NCI-H187 (cell line): Measurements from ENCODE around the gene FAM72D.
"Not testable (repeated sequence)": the region's sequence is repeated elsewhere in the genome, so short reads cannot be mapped to it uniquely, and the experiment has no call there.

ENCODE experiments used
- DNase-seq, 2 experiments: peaks; one replicate each; lab custom pipeline; 2025; lab: John Stamatoyannopoulos, UW

Gene FAM72D

GRCh38 chr1:145082483-145083255 is 13.1 kb upstream of the FAM72D start:
- not testable (repeated sequence) for DNase-seq

- not testable (repeated sequence) for DNase-seq
Observed at GRCh38 chr1:145093517-145094149, 2.1 kb upstream of the FAM72D start.

- not testable (repeated sequence) for DNase-seq
Observed at GRCh38 chr1:145094655-145095211, 1.0 kb upstream of the FAM72D start.

DNA sequence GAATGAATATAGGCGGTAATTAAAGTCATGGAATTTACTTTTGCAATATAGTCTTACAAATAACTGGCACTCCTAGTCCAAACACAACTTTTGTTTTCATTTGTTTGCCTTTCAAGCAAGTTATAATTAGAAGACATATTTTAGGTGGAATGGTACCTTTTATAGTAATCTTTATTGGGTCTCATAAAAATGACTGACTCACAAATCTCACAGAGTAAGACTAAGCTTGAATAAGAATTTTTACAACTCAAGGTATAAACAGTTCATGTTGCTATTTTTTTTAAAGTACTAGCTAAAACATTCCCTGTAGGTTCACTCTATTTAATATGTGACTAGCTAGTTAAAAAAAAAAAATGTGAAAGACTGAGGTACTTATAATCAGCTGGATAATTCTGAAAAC is 6.0 kb downstream of the FAM72D start:
- DNase-seq: not testable (repeated sequence)

- DNase-seq: not testable (repeated sequence)
Observed at GRCh38 chr1:145103294-145103693, 7.5 kb downstream of the FAM72D start.

- DNase-seq: not testable (repeated sequence)
Observed at GRCh38 chr1:145111674-145112073, 15.9 kb downstream of the FAM72D start.

GRCh38 chr1:145112703-145113102 is 16.9 kb downstream of the FAM72D start:
- DNase-seq: not testable (repeated sequence)

GRCh38 chr1:145114560-145115057 is 18.8 kb downstream of the FAM72D start:
- DNase-seq: not testable (repeated sequence)

GRCh38 chr1:145115587-145116493 is 20.1 kb downstream of the FAM72D start:
- DNase-seq: not testable (repeated sequence)

DNA sequence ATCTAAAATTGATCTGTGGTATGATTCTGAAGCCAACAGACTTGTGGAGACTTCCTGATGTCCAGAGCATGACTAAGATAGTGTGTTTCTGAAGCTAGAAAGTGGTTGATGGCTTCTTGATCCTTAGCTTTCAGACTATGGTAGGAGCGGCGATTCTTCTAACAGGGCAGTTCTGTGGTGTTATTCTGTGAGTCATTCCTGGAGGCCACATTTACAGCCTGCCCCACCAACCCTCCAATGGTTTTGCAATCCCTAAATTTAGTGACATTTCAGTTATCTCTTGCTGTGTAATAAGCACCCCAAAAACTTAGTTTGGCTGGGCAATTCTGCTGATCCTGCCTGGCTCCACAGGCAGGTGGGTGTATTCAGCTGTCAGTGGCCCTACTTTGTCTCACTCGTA is 24.1 kb downstream of the FAM72D start:
- DNase-seq: not testable (repeated sequence)

GRCh38 chr1:145122344-145123061 is 26.7 kb downstream of the FAM72D start:
- not testable (repeated sequence) for DNase-seq

GRCh38 chr1:145123062-145123395 is 27.3 kb downstream of the FAM72D start:
- not testable (repeated sequence) for DNase-seq

DNA sequence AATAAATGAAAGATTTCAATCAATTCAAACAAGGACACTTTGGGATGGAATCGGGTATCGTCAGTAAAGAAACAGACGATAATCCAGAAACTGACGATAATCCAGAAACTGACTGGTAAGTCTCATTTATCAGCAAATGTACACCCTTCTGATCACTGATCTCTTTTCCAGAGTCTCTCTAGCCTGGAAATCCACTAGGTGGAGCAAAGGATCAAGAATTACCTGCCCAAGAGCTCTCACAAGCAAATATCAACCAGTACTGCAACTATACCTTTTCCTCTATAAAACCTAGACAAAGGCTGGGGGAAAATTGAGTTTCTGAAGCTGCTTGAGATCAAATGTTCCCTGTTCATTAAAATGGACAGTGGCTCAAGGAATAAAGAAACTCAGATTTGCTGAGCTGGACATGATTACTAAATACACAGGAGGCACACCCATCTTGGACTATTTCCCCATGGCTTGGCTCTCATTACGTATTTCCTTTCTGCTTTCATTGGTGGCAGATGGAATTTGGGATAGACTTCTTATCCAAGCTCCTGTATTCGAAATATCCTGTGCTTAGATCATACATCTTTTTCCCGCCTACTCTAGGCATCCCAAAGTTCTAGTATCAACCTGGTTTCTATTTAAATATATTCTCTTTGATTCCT is 28.3 kb downstream of the FAM72D start:
- DNase-seq: not testable (repeated sequence)

DNA sequence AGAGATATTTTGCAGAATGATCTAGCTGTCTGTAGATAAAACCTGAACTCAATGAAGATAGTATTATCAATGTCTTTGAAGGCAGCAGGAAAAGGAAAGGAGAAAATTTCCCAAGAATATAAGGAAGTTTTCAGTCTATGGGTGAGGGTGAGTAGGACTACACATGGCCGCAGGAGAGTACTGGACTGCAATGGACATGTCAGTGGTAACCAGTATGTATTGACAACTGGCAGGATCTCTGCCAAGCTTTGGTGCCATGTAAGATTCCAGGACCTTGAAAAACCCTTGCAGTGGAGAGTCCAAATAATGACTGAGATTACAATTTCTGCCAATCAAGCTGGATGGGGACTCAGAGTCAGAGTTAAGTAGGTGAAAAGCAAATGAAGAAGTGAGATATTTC is 29.3 kb downstream of the FAM72D start:
- DNase-seq: not testable (repeated sequence)

DNA sequence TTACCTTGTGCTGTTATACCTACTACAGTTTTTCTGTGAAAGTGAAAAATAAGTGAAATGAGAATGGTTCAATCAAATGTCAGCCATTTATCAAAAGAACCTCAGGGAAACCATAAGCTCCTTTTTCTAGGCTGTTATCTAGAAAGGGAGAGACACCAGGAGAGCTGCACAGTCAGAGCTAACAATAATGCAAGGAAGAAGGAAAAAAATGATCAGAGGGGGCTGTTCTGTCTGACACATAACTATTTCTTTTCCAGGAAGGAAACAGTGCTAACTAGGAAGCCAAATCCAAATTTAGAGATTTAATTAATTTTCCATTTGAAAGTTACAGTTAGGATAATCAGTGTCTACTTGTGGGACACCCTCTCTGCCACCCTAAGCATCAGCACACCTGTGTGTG is 31.4 kb downstream of the FAM72D start:
- DNase-seq: not testable (repeated sequence)

GRCh38 chr1:145128697-145129469 is 33.1 kb downstream of the FAM72D start:
- DNase-seq: not testable (repeated sequence)

GRCh38 chr1:145134476-145134875 is 38.7 kb downstream of the FAM72D start:
- not testable (repeated sequence) for DNase-seq

DNA sequence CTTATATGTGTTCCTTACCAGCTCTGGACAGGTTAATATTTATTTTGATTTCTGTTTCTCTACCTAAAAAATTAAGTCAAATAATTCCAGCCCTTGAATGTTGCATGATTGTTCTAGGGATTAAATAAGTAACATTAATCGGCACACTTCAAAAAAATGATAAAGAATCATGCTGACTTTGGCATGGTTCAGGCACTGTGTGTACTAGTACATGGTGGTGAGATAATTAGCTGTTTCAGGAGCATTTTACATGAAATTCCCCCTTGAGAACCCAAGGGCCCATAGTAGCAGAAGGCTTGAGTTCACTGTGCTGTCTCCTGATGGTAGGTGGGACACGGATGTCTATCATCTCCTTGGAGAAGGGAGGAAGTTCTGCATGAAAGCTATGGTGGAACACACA is 44.8 kb downstream of the FAM72D start:
- not testable (repeated sequence) for DNase-seq

DNA sequence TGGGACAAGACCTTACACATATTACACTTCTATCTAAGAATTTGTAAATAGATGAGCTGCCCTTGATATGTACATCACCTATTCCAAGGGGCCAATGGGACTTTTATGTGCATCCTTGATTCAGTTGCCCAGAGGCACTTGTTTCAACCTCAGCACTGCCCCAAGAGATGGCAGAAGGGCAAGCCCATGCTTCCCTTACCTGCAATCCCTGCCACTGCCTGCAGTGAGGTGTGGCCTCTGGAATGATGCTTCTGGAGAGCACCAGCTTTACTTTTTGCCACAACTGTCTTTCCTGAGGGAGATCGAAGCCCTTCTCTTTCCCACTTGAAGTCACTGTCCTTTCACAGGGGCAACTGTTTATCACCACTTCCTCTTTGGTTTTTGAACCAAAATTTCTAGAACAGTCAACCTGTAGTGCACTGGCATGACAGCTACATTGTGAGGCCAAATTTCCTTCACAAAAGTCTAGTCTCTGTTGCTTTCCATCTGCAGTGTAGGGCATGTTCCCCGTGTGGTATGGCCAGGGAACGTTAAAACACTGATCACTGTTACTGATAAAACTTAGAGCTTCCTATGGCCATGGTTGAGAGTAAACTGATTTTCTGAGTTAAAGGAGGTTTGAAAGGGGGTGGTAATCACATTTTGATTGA is 48.6 kb downstream of the FAM72D start:
- DNase-seq: not testable (repeated sequence)
